ENCODE results near the gene TMEM54.

The TMEM54 gene

DNA sequence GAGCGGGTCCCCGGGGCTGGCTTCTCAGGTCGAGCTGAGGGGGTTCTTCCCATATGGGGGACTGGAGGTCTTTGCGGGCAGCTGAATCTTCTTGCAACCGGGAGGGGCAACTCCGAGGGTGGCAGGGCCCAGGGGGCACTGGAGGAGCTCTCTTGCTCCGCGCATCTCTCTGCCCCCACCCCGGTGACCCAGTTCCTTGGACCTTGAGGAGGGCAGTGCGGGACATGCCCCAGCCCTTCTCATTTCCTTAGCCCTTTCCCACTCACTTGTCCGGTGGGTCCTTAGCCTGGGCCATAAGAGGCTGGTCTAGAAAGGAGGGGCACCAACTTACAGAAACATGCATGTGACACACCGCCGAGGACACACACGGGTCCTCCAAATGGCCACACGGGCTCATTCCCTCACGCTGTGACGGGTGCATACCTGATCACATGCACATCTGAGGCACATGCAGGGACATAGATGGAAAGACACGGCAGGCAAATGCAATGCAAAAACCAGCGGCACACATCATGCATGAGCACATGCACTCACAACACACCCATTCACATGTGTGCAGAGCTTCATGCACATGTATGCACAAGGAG, 14.3 kb downstream of the TMEM54 start:
- peaks cover 51% of the 10 kb centered on the region for H3K27me3 Mint-ChIP-seq

DNA sequence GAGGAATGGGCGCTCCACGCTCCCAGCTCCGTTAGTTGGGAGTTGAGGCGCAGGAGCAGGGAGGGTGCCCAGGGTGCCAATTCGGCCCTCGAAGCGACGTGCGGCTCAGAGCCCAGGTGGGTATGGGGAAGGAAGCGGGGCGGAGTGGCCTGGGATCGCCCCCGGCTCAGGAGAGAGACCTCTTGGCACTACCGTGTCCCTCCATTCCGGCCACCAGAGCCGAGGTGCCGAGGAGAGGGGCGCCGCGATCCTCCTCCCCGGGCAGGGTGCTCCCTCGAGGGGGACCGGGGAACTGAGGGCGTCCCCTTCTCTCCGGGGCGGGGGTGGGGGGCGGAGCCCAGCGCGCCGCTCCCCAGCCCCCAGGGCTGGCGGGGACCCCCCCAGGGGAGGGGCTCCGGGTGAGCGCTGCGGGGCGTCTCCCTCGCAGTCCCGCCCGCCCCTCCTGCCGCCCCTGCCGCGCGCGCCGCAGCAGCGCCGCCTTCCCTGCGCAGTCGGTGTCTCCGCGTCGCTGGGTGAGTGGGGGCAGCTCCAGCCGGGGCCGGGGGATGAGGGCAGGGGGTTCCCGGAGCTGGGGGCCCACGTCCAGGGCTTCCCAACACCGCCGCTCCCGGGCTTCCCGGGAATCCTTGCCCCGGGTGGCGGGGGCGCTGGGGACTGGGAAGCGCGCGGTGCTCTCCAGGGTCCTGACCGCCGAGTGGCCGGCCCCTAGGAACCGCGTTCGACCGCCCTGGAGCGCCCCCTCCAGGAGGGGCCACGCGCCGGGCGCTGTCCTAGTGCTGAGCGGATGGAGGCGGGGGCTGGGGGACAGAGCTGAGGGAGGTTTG, 15.0 kb downstream of the TMEM54 start, which contains the start of gene HPCA:
TSS of gene HPCA (plus strand) at position 488 of the 824 bp plus-strand sequence. CDS start 2,408 bp downstream, outside the sequence.
- Mint-ChIP-seq H3K27me3 (peaks cover 47% of the 10 kb centered on the region), H3K9me3 (no peaks in the 10 kb centered on the region), H3K4me3 (peak within 1 kb of the TSS; percentile 18), H3K36me3 (peaks cover 2% of the 10 kb centered on the region), H3K27ac (no peak within 1 kb of the TSS), H3K4me1 (peaks cover 16% of the 10 kb centered on the region)
- peak; percentile 28 to 43 for DNase-seq (ENCODE audit: low spot score in 2 of 2)
- ATAC-seq (ENCODE audit: low read depth) = peak; percentile 77

More for the DNA sequence above, 14.3 kb downstream of the TMEM54 start:
- Mint-ChIP-seq H3K9me3 (no peaks in the 10 kb centered on the region), H3K4me3 (no peak overlapping the region), H3K36me3 (peaks cover 2% of the 10 kb centered on the region), H3K27ac (no peak overlapping the region), H3K4me1 (peaks cover 16% of the 10 kb centered on the region)
- no peak for DNase-seq (ENCODE audit: low spot score in 2 of 2)
- ATAC-seq (ENCODE audit: low read depth) = no peak

DNA sequence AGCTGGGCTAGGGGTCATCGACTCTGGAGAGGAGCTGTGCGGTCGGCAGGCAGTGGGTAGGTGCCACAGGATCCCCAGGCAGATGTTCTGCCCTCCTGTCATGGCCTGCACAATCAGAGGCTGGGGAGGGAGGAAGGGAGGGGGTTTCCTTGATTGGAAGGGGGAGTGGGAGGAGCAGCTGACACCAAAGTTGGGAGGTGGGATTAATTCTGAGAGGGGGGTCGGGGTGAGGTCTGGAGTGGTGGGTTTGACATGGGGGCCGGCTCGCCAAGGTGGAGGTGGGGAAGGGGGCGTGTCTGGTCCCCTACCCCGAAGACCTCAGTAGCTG, 15.5 kb downstream of the TMEM54 start:
- no peak for DNase-seq (ENCODE audit: low spot score in 2 of 2)
- Mint-ChIP-seq H3K27me3 (peaks cover 47% of the 10 kb centered on the region), H3K9me3 (no peaks in the 10 kb centered on the region), H3K36me3 (peaks cover 2% of the 10 kb centered on the region), H3K27ac (no peak overlapping the region), H3K4me1 (peaks cover 16% of the 10 kb centered on the region), H3K4me3 (peak overlapping the region; percentile 18)
- ATAC-seq (ENCODE audit: low read depth) = no peak

DNA sequence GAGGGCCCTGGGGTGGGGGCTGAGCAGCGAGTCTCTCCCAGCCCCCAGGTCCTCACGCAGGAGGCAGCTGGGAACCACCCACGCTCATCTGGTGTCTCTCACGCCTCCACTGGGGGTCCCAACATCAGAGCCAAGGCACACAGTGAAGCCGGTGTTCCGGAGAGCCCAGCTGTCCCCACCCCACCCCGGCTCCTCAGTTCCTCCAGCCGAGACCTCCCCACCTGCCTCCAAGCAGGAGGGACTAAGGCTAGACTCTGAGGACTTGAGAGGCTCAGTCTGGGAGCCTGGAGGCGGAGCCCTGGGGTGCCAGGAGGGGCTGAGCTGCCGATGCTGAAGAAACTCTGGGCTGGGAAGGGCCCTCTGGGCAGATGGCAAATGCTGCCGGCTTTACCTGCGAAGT, 16.5 kb downstream of the TMEM54 start:
- no peak for ATAC-seq (ENCODE audit: low read depth)
- Mint-ChIP-seq H3K4me1 (peaks cover 16% of the 10 kb centered on the region), H3K27me3 (peaks cover 40% of the 10 kb centered on the region), H3K27ac (no peak overlapping the region), H3K9me3 (no peaks in the 10 kb centered on the region), H3K4me3 (no peak overlapping the region), H3K36me3 (peaks cover 2% of the 10 kb centered on the region)
- DNase-seq (ENCODE audit: low spot score in 2 of 2) = no peak

DNA sequence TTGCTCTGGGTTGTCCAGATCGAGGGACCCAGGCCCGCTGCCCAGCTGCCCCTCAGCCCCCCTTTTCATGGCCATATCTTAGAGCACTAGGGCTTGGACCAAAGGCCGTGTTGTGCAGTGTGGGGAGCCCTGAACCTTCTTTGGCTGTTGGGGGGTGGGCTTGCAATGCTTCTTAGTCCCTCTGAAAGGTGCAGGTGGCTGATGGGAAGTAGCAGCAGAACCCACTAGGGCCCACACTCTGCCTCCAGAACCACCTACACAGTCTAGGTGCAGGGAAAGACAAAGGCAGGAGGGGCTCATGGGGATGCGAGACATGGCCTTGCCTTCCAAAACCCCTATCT, 17.2 kb downstream of the TMEM54 start:
- peaks cover 36% of the 10 kb centered on the region for H3K27me3 Mint-ChIP-seq
- ATAC-seq (ENCODE audit: low read depth) (no peak), DNase-seq (ENCODE audit: low spot score in 2 of 2) (no peak)
- H3K27ac Mint-ChIP-seq = no peak overlapping the region
- no peak overlapping the region for H3K4me3 Mint-ChIP-seq
- no peaks in the 10 kb centered on the region for H3K9me3 Mint-ChIP-seq
- H3K4me1 Mint-ChIP-seq = peaks cover 16% of the 10 kb centered on the region
- H3K36me3 Mint-ChIP-seq = peaks cover 2% of the 10 kb centered on the region

DNA sequence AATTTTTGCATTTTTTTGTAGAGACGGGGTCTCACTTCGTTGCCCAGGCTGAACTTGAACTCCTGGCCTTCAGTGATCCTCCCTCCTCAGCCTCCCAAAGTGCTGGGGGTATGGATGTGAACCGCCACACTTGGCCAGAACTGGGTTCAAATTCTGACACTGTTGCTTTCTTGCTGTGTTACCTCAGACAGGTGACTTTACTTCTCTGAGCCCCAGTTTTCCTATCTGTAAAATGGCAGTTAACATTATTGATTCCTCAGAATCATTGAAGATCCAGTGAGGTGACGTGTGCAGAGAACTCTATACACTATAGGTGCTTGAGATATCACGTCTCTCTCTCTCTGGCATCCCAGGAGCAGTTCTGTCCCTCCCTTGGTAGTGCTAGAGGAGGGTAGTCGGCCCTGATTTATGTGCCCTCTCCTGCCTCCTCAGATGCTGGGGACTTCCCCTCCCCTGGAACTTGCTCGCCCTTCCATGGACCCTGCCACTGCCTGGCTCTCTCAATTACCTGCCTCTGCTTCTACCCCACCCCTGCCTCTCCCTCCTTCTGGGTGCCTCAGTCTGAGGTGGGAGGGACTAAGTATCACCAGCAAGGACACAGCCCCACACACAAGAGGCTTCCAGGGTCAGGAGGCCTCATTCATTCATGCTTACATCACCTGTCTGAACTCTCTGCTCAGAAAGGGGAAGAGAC, 17.7 kb downstream of the TMEM54 start:
- Mint-ChIP-seq H3K9me3 (no peaks in the 10 kb centered on the region), H3K27ac (no peak overlapping the region), H3K27me3 (peaks cover 35% of the 10 kb centered on the region), H3K36me3 (peaks cover 2% of the 10 kb centered on the region), H3K4me1 (peaks cover 16% of the 10 kb centered on the region), H3K4me3 (no peak overlapping the region)
- DNase-seq (ENCODE audit: low spot score in 2 of 2) (no peak), ATAC-seq (ENCODE audit: low read depth) (peak; percentile 16)

DNA sequence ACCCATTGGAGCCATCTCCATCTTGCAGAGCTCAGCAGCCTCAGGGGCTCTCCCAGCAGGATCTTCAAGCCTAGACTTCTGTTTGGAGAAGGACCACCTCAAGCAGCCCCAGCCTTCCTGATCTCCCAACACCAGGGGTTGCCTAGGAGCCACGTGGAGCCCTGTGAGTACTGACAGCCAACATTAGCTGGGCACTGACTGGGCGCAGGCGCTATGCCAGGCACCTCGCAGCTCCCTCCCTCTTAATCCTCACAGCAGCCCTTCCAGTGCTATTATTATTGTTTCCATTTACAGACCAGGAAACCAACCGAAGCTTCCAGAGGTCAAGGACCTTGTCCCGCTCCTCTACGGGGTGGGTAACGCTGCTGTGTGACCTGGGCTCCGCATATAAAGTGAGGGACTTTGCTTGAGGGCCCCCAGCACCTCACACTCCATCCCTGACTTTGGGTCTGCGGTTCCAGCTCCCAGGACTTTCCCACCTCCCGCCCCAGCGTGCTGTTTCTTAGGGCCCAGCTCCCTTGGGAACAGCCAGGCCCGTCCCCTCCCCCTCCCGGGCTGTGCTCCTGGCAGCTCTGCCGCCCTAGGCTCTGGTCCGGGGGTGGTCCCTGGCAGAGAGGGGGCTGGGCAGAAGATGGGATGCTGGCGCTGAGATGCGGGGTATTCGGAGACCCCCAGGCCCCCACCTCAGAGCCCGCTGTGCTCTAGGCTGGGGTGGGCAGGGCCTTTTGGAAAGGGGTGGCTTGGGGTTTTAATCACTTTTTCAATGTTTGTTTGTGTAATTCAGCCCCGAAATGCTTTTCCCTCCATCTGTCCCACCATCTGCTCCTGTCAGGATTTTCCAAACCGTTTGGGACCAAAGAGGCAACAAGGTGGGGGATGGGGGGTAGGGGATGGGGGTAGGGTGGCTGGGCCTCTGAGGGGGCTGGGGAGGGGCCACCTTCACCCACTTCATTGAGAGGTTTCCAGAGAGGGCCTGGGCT, 19.0 kb downstream of the TMEM54 start:
- Mint-ChIP-seq H3K4me3 (no peak overlapping the region), H3K9me3 (no peaks in the 10 kb centered on the region), H3K36me3 (peaks cover 2% of the 10 kb centered on the region), H3K27me3 (peaks cover 34% of the 10 kb centered on the region), H3K4me1 (peaks cover 15% of the 10 kb centered on the region), H3K27ac (no peak overlapping the region)
- DNase-seq (ENCODE audit: low spot score in 2 of 2) (no peak), ATAC-seq (ENCODE audit: low read depth) (no peak)

DNA sequence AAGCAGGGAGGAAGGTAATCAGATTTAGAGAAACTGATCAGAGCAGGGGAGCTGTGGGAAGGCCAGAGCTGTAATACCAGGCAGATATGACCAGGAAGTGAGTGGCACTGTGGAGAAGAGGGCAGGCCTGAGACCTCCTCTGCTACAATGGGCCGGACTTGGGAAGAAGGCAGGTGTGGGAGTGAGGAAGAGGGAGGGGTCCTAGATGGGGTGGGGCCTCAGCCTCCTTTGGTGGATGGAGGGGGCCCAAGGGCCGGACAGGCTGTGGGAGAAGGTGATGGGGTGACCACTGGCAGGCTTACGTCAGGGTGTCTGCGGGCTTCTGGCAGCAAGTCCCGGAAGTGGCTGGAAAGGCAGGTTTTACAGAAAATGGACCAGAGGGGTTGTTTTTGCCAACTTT, 19.9 kb downstream of the TMEM54 start:
- H3K27me3 Mint-ChIP-seq = peaks cover 30% of the 10 kb centered on the region

DNA sequence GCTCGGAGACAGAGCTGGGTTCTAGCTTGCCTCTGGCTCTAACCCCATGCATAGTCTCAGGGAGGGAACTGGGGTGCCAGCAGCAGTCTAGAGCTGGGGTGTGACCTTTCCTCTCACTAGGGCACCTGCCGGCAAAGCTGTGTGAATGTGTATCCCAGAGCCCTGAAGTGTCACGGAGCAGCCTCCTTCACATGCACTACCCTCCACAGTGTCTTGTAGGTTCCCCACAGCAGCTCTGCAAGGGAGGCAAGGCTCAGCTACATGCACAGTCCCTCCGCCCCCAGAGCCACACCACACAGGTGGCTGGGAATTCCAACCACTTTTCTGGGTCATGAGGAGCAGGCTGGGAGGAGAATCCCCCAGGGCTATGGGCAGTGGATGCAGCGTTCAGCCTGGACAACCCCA, 22.6 kb downstream of the TMEM54 start:
- Mint-ChIP-seq H3K27me3 (peaks cover 26% of the 10 kb centered on the region), H3K9me3 (no peaks in the 10 kb centered on the region), H3K27ac (no peak overlapping the region), H3K4me1 (peaks cover 8% of the 10 kb centered on the region), H3K36me3 (no peaks in the 10 kb centered on the region), H3K4me3 (no peak overlapping the region)
- DNase-seq (ENCODE audit: low spot score in 2 of 2) (peak in 1 of 2 donors; percentile 9), ATAC-seq (ENCODE audit: low read depth) (no peak)

More for the DNA sequence above, 19.9 kb downstream of the TMEM54 start:
- peaks cover 2% of the 10 kb centered on the region for H3K36me3 Mint-ChIP-seq
- no peak overlapping the region for H3K4me3 Mint-ChIP-seq
- no peak overlapping the region for H3K27ac Mint-ChIP-seq
- ATAC-seq (ENCODE audit: low read depth) (no peak), DNase-seq (ENCODE audit: low spot score in 2 of 2) (no peak)
- no peaks in the 10 kb centered on the region for H3K9me3 Mint-ChIP-seq
- H3K4me1 Mint-ChIP-seq = peaks cover 12% of the 10 kb centered on the region

DNA sequence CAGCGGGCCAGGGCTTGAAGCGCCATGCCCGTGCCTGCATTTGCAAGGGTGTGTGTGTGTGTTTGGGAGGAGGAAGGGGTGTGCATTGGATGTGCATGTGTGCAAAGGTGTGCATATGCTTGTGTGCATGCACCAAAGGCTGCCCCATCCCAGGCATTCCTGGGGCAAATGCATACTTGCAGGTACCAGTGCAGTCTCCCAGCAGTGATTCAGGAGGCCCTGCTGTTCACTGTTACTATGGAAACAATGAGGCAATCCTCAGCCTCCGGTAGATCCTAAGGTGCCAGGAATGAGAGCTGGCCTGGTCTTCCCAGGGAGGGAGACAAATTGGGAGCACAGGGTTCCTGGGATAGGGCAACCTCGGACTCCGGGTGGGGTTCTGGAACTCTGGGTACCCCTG, 23.0 kb downstream of the TMEM54 start:
- H3K36me3 Mint-ChIP-seq = no peaks in the 10 kb centered on the region
- peak in 1 of 2 donors; percentile 9 for DNase-seq (ENCODE audit: low spot score in 2 of 2)
- ATAC-seq (ENCODE audit: low read depth) = no peak
- H3K4me3 Mint-ChIP-seq = no peak overlapping the region
- H3K9me3 Mint-ChIP-seq = no peaks in the 10 kb centered on the region
- peaks cover 23% of the 10 kb centered on the region for H3K27me3 Mint-ChIP-seq
- peaks cover 8% of the 10 kb centered on the region for H3K4me1 Mint-ChIP-seq
- H3K27ac Mint-ChIP-seq = no peak overlapping the region

DNA sequence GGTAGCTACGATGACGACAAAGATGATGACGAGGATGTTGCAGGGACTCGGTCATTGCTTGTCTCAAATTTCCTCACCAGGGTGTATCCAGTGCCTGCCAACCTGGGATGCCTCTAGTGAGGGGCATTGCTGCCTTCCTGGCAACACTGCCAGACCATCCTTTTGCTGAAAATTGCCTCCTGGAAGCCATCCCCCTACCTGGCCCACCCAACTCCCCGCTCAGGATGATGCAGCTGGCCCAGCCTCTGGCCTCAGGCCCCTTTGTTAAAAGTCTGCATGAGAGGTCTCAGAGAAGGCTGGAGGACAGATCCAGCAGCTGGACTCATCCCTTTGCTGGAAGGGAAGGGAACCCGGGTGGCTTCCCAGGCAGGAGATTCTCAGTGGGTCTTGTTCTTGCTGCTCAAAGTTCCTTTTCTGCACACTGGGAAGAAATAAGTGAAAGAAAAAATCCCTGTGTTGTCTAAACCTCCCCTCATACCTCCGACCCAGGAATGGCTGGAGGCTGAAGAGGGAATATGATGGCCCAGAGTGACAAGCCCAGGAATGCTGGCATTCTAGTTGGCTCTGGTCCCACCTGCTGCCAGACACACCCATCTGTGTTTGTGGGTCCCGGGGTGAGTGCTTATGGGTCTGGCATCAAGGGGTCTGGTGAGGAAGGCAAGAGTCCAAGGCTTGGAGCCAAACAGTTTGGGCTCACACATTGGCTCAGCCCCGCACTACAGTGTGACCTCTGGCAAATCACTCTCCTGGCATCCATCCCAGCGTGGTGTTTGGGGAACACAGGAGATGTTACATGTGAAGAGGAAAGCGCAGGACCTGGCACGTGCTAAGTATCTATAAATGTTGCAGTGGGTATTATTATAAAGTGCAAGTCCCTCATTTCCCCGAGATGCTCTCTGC, 23.7 kb downstream of the TMEM54 start:
- no peak overlapping the region for H3K4me3 Mint-ChIP-seq
- H3K27me3 Mint-ChIP-seq = peaks cover 26% of the 10 kb centered on the region
- no peaks in the 10 kb centered on the region for H3K9me3 Mint-ChIP-seq
- no peak overlapping the region for H3K27ac Mint-ChIP-seq
- peak in 1 of 2 donors; percentile 8 for DNase-seq (ENCODE audit: low spot score in 2 of 2)
- H3K4me1 Mint-ChIP-seq = peaks cover 13% of the 10 kb centered on the region
- no peaks in the 10 kb centered on the region for H3K36me3 Mint-ChIP-seq
- ATAC-seq (ENCODE audit: low read depth) = no peak

DNA sequence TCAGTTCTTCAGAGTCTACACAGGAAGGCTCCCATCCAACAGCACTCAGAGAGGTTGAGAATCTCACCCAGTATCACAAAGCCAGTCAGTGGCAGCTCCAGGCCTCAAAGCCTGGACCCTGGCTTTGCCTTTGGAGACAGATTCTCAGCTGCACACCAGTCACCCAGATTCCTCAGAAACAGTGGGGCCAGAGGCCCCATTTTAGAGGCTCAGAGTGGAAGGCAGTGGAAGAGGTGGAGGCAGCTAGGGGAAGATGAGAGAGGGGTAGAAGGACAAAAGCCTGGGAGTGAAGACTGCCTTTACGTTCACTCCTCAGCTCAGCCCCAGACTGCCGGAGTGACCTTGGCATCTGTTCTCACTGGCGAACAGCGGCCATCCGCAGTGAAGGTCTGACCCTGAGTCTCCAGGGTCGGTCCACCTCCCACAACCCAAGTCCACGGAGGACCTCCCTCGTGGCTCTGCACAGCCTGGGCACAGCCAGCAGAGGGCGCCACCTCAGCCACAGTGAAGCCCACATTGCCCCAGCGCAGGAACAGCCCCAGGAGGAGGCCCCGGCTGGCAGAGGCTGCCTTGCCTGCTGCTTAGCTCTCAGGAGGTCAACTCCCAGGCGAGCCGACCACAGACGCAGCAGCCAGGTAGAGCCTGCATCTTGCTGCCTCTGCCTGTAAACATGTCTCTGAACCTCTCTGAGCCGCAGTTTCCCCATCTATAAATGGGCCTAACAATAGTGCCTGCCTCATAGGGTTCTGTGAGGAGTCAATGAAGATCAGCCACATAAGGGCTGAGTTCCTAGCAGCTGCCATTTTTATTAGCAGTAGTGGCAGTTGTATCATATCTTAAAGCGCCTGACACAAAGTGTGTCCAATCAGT, 24.6 kb downstream of the TMEM54 start:
- DNase-seq (ENCODE audit: low spot score in 2 of 2) = peak; percentile 47 to 53
- no peak overlapping the region for H3K4me3 Mint-ChIP-seq
- peaks cover 21% of the 10 kb centered on the region for H3K4me1 Mint-ChIP-seq
- H3K27ac Mint-ChIP-seq = no peak overlapping the region
- ATAC-seq (ENCODE audit: low read depth) = peak; percentile 67
- H3K27me3 Mint-ChIP-seq = peaks cover 26% of the 10 kb centered on the region
- H3K9me3 Mint-ChIP-seq = no peaks in the 10 kb centered on the region
- H3K36me3 Mint-ChIP-seq = no peaks in the 10 kb centered on the region

Measured in memory B cell (primary cell).